Nucleus accumbens (tissue), 56 donors: ENCODE results near the gene ENO1.
A peak's percentile ranks its signal among the peaks of the same experiment; 100 is the strongest.

Source experiments
- DNase-seq, 56 donors: peaks; one replicate each; lab custom pipeline; 2025; lab: John Stamatoyannopoulos, UW

ENO1 gene

GRCh38 chr1:8871965-8872399, 6.5 kb downstream of the ENO1 start:
- DNase-seq = peak in 12 of 56 donors; percentile 16 to 59 (median 33)

- DNase-seq = no peak
Observed at GRCh38 chr1:8871539-8871935, 6.9 kb downstream of the ENO1 start.

- no peak for DNase-seq
Observed at GRCh38 chr1:8870616-8871538, 7.6 kb downstream of the ENO1 start.

GRCh38 chr1:8870103-8870502, 8.4 kb downstream of the ENO1 start:
- no peak for DNase-seq

- no peak for DNase-seq
Observed at GRCh38 chr1:8867878-8868567, 10.5 kb downstream of the ENO1 start.

GRCh38 chr1:8866792-8867415, 11.6 kb downstream of the ENO1 start:
- DNase-seq = no peak

- DNase-seq = no peak
Observed at GRCh38 chr1:8866173-8866791, 12.2 kb downstream of the ENO1 start.

GRCh38 chr1:8864713-8865344, 13.7 kb downstream of the ENO1 start:
- no peak for DNase-seq

GRCh38 chr1:8863794-8864233, 14.7 kb downstream of the ENO1 start:
- no peak for DNase-seq

GRCh38 chr1:8863138-8863537, 15.3 kb downstream of the ENO1 start:
- DNase-seq = no peak

- DNase-seq = peak in 2 of 56 donors; percentile 14 to 20
Observed at GRCh38 chr1:8862528-8862927, 16.0 kb downstream of the ENO1 start.

GRCh38 chr1:8860738-8861516, 17.6 kb downstream of the ENO1 start:
- peak in 1 of 56 donors; percentile 20 for DNase-seq

- peak in 16 of 56 donors; percentile 12 to 59 (median 30) for DNase-seq
Observed at GRCh38 chr1:8858888-8859706, 19.4 kb downstream of the ENO1 start.

- no peak for DNase-seq
Observed at GRCh38 chr1:8858112-8858668, 20.3 kb downstream of the ENO1 start.

GRCh38 chr1:8856689-8857412, 21.6 kb downstream of the ENO1 start:
- DNase-seq = no peak

GRCh38 chr1:8854240-8854639, 24.2 kb downstream of the ENO1 start:
- no peak for DNase-seq

- no peak for DNase-seq
Observed at GRCh38 chr1:8851060-8851459, 27.4 kb downstream of the ENO1 start.
